ENCODE data around the gene SEL1L3.
"Not testable (repeated sequence)": the region's sequence is repeated elsewhere in the genome, so short reads cannot be mapped to it uniquely, and the experiment has no call there.

The SEL1L3 gene

GRCh38 chr4:25879091-25879584 is 16.4 kb upstream of the SEL1L3 start:
- no peak for DNase-seq

- DNase-seq = no peak
Measured at GRCh38 chr4:25878676-25879075, 15.9 kb upstream of the SEL1L3 start.

- DNase-seq = no peak
Measured at GRCh38 chr4:25875281-25875745, 12.5 kb upstream of the SEL1L3 start.

- no peak for DNase-seq
Measured at GRCh38 chr4:25874655-25875054, 11.9 kb upstream of the SEL1L3 start.

GRCh38 chr4:25873632-25874129 is 10.9 kb upstream of the SEL1L3 start:
- DNase-seq = no peak

GRCh38 chr4:25872851-25873631 is 10.3 kb upstream of the SEL1L3 start:
- DNase-seq = no peak

- no peak for DNase-seq
Measured at GRCh38 chr4:25870081-25870480, 7.3 kb upstream of the SEL1L3 start.

GRCh38 chr4:25867781-25868294 is 5.0 kb upstream of the SEL1L3 start:
- DNase-seq = no peak

GRCh38 chr4:25866401-25866800 is 3.6 kb upstream of the SEL1L3 start:
- not testable (repeated sequence) for DNase-seq

- no peak for DNase-seq
Measured at GRCh38 chr4:25865586-25865985, 2.8 kb upstream of the SEL1L3 start.

GRCh38 chr4:25863831-25864418 is 1.1 kb upstream of the SEL1L3 start:
- no peak for DNase-seq

GRCh38 chr4:25863347-25863784 is 578 bp upstream of the SEL1L3 start:
- DNase-seq = no peak

GRCh38 chr4:25861951-25862410 is 807 bp downstream of the SEL1L3 start:
- DNase-seq = no peak

- no peak for DNase-seq
Measured at GRCh38 chr4:25861280-25861950, 1.4 kb downstream of the SEL1L3 start.

GRCh38 chr4:25860586-25861279 is 2.1 kb downstream of the SEL1L3 start:
- DNase-seq = no peak

- no peak for DNase-seq
Measured at GRCh38 chr4:25859429-25860148, 3.2 kb downstream of the SEL1L3 start.

GRCh38 chr4:25857851-25858400 is 4.9 kb downstream of the SEL1L3 start:
- no peak for DNase-seq

GRCh38 chr4:25857403-25857802 is 5.4 kb downstream of the SEL1L3 start:
- DNase-seq = no peak

- no peak for DNase-seq
Measured at GRCh38 chr4:25856756-25857155, 6.0 kb downstream of the SEL1L3 start.

GRCh38 chr4:25852103-25852502 is 10.7 kb downstream of the SEL1L3 start:
- no peak for DNase-seq

GRCh38 chr4:25847329-25847728 is 15.5 kb downstream of the SEL1L3 start:
- DNase-seq = no peak
